Measurements from ENCODE around the gene SDK2. TPM values are rescaled to one million over a fixed set of nuclear protein-coding genes. Genes with fewer than 3 reads are reported as not detected.

Gene SDK2
- total and polyA plus RNA-seq, 9 of the 15 experiments (the other 6 are each of a cell fraction or from before 2014, with no cell fraction given), result 0.04 TPM; not detected in 8

DNA sequence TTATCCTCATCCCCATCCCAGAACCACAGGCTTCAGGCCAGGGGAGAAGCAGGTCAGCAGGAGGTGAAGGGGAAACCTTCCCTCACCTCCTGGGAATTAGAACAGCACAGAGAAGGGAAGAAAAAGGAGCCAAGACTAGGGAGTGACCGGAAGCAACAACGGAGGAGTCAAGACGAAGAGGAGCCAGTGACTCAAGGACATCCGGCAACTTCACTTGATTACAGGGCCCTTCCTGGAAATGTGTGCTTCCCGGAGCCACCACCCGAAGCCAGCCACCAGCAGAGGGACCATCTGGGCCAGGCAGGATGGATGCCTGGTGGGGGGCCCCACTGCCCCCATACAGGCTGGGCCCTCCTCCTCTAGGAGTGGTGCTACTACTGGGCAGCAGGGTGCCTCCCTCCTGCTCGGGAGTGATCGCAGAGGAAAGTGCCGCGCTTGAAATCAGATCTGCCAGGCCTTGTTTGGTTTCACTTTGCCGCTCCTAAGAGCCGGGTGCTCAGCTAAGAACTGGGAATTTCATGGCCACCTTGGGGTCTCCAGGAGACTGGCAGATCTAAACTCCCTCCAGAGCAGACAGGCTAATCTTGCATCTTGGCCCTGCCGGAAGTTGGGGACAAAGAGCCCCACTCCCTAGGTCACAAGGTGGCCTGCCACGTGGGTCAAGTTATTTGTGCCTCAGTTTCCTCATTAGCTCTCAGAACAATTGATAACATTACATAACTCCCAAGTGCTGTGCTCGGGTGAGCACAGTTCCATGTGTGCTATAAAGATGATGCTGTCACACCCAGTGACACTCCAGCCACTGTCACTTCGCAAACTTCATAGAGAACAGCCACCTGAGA is 339.1 kb downstream of the SDK2 start (continued):
- TF ChIP-seq BDP1 (IDR thresholded peaks at IDR 0.05; ENCODE audit: insufficient read depth, insufficient read length) (no peak), ZNF586 (CRISPR knock-in tag; conservative IDR thresholded peaks at IDR 0.05) (no peak), ZNF445 (CRISPR knock-in tag; IDR thresholded peaks at IDR 0.05; ENCODE audit: low read depth) (no peak), HMGN3 (IDR thresholded peaks at IDR 0.05; ENCODE audit: borderline replicate concordance, extremely low read depth, insufficient read length, low read depth, low read length) (no peak), POLR2AphosphoS2 (IDR thresholded peaks at IDR 0.05; ENCODE audit: low read length) (no peak), NFYB (IDR thresholded peaks at IDR 0.05; ENCODE audit: extremely low read depth, insufficient read length) (no peak), MCM3 (IDR thresholded peaks at IDR 0.05) (no peak), TFAM (CRISPR knock-in tag; conservative IDR thresholded peaks at IDR 0.05) (no peak), HDAC6 (IDR thresholded peaks at IDR 0.05; ENCODE audit: low read depth, low read length) (no peak), ZKSCAN1 (IDR thresholded peaks at IDR 0.05; ENCODE audit: low read depth, low read length) (no peak), MEF2A (IDR thresholded peaks at IDR 0.05; ENCODE audit: control insufficient read depth, low read depth, low read length) (no peak), BHLHE40 (IDR thresholded peaks at IDR 0.05; ENCODE audit: low read length) (no peak), ZNF830 (CRISPR knock-in tag; IDR thresholded peaks at IDR 0.05) (no peak), PPARD (CRISPR knock-in tag; IDR thresholded peaks at IDR 0.05) (no peak), FOS (IDR thresholded peaks at IDR 0.05; ENCODE audit: extremely low read depth, insufficient read length) (no peak), NRF1 (conservative IDR thresholded peaks at IDR 0.05 in 1 of 2, IDR thresholded peaks at IDR 0.05 in 1 of 2) (no peak; a peak in 1 of 4 replicates), ZNF79 (CRISPR knock-in tag; IDR thresholded peaks at IDR 0.05; ENCODE audit: low read depth) (no peak), TSC22D4 (tag; IDR thresholded peaks at IDR 0.05) (no peak), ZC3H11A (IDR thresholded peaks at IDR 0.05; ENCODE audit: low read depth, low read length) (no peak), CHD4 (IDR thresholded peaks at IDR 0.05; ENCODE audit: insufficient read depth, insufficient replicate concordance, low read depth, low read length, poor library complexity, severe bottlenecking) (no peak), ZNF324 (CRISPR knock-in tag; IDR thresholded peaks at IDR 0.05) (no peak)
- TF ChIP-seq, protein P1, sequence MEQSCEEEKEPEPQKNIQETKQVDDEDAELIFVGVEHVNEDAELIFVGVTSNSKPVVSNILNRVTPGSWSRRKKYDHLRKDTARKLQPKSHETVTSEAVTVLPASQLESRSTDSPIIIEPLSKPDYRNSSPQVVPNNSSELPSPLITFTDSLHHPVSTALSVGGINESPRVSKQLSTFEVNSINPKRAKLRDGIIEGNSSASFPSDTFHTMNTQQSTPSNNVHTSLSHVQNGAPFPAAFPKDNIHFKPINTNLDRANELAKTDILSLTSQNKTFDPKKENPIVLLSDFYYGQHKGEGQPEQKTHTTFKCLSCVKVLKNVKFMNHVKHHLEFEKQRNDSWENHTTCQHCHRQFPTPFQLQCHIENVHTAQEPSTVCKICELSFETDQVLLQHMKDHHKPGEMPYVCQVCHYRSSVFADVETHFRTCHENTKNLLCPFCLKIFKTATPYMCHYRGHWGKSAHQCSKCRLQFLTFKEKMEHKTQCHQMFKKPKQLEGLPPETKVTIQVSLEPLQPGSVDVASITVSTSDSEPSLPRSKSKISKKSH (CRISPR knock-in tag; IDR thresholded peaks at IDR 0.05), result no peak
- TF ChIP-seq, protein P2, sequence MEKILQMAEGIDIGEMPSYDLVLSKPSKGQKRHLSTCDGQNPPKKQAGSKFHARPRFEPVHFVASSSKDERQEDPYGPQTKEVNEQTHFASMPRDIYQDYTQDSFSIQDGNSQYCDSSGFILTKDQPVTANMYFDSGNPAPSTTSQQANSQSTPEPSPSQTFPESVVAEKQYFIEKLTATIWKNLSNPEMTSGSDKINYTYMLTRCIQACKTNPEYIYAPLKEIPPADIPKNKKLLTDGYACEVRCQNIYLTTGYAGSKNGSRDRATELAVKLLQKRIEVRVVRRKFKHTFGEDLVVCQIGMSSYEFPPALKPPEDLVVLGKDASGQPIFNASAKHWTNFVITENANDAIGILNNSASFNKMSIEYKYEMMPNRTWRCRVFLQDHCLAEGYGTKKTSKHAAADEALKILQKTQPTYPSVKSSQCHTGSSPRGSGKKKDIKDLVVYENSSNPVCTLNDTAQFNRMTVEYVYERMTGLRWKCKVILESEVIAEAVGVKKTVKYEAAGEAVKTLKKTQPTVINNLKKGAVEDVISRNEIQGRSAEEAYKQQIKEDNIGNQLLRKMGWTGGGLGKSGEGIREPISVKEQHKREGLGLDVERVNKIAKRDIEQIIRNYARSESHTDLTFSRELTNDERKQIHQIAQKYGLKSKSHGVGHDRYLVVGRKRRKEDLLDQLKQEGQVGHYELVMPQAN (IDR thresholded peaks at IDR 0.05; ENCODE audit: borderline replicate concordance), result no peak
- TF ChIP-seq, protein P3, sequence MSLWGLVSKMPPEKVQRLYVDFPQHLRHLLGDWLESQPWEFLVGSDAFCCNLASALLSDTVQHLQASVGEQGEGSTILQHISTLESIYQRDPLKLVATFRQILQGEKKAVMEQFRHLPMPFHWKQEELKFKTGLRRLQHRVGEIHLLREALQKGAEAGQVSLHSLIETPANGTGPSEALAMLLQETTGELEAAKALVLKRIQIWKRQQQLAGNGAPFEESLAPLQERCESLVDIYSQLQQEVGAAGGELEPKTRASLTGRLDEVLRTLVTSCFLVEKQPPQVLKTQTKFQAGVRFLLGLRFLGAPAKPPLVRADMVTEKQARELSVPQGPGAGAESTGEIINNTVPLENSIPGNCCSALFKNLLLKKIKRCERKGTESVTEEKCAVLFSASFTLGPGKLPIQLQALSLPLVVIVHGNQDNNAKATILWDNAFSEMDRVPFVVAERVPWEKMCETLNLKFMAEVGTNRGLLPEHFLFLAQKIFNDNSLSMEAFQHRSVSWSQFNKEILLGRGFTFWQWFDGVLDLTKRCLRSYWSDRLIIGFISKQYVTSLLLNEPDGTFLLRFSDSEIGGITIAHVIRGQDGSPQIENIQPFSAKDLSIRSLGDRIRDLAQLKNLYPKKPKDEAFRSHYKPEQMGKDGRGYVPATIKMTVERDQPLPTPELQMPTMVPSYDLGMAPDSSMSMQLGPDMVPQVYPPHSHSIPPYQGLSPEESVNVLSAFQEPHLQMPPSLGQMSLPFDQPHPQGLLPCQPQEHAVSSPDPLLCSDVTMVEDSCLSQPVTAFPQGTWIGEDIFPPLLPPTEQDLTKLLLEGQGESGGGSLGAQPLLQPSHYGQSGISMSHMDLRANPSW (CRISPR knock-in tag; IDR thresholded peaks at IDR 0.05), result no peak

Measured in K562 (cell line).